PFSK-1 (cell line): Measurements from ENCODE around the gene IGF2R.

Experiments
- FOXP2 ChIP-seq: optimal IDR thresholded peaks from 2 replicates; pipeline ENCODE3; 2011; ENCODE audit warnings: borderline replicate concordance, control low read depth, inconsistent platforms; ENCODE audit not compliant: insufficient read depth; ENCODE audit errors: extremely low read length, extremely low read depth
- POLR2AphosphoS5 ChIP-seq: IDR thresholded peaks from 2 replicates; pipeline ENCODE4 v1.6.1; 2012; ENCODE audit warnings: low read depth, mild to moderate bottlenecking, control low read depth, low read length, moderate library complexity
- REST ChIP-seq, 2 experiments: IDR thresholded peaks; 2 replicates each; pipeline versions ENCODE4 v1.6.1 to v1.8.0; 2011 to 2012; ENCODE audit warnings: low read depth in 2 of 2, low read length in 2 of 2, control low read depth in 1 of 2, inconsistent platforms in 1 of 2, mild to moderate bottlenecking in 1 of 2, moderate library complexity in 1 of 2; ENCODE audit not compliant: insufficient read depth in 1 of 2
- SIN3A ChIP-seq: IDR thresholded peaks from 2 replicates; pipeline ENCODE4 v1.6.1; 2012; ENCODE audit warnings: mild to moderate bottlenecking, low read length, moderate library complexity, borderline replicate concordance; ENCODE audit not compliant: insufficient read depth
- TAF1 ChIP-seq: IDR thresholded peaks from 2 replicates; pipeline ENCODE4 v1.6.1; 2012; ENCODE audit warnings: low read length, control low read depth, borderline replicate concordance; ENCODE audit not compliant: insufficient read depth

GRCh38 chr6:160073272-160073671, 104.4 kb downstream of the IGF2R start:
- TF ChIP-seq TAF1 (no peak), POLR2AphosphoS5 (no peak), SIN3A (no peak), REST (IDR thresholded peaks at IDR 0.05; ENCODE audit: insufficient read depth in 1 of 2, low read depth in 2 of 2, low read length in 2 of 2) (no peak), FOXP2 (no peak)
